NCI-H1092 treated with DMSO at 0.1 percent for 48 hours (cell line): Measurements from ENCODE around the gene MKKS.
"Not testable (repeated sequence)": the region's sequence is repeated elsewhere in the genome, so short reads cannot be mapped to it uniquely, and the experiment has no call there.

Experiments used
- DNase-seq: peaks from one replicate; lab custom pipeline; 2025; lab: John Stamatoyannopoulos, UW

MKKS gene

DNA sequence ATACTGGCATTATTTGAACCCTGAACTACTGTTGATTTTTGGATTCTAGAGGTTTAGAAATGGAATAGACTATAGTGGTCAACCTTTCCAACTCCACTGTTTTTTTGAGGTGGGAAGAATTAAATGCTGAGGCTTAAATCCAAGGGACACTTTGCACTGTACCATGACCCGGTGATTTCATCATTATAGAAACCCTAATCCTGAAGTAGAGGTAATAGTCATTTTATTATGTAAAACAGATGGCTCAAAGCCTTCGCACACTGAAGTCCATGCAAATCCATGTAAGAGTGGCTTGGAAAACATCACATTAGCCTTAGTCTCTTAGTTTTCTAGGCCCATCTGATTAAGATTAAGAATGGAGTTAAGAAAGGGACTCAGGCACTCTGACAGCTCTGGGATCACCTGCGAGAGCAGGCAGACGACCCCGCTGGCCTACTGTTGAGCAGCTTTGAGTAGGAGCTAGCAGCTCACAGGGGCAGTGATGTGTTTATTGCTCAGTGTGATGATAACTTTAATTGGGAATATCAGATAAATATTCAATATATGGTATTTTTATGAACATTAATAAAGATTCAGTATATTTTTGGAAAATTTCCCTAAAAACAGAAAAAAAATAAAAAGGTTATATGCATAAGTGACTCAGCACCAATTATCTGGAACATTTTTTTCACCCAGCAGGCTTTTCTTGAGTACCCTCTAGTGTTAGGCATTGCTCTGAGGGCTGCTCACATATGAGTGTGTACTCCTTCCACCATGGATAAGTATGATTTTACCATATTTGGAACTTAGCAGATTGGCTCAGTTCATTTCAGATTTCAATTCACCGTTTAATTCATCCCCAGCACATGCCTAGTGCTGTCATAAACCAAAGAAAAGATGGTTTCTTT, 14.5 kb upstream of the MKKS start:
- DNase-seq = no peak

DNA sequence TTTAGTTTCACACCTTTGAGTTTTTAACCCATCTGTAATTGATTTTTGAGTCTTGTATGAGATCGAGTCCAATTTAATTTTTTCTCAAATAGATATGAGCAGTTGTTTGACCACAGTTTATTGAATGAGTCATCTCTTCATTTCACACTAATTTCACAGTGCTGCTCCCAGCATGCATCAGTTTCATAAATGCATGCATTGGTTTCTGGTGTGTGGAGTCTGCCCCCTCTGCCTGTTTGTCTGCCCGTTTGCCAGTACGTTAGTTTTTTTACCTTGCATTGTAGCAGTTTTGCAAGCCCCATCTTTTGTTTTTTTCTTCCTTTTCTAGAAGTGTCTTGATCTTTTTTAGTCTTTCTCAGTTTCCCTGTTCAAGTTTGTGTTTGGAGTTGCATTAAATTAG, 13.0 kb upstream of the MKKS start:
- no peak for DNase-seq

DNA sequence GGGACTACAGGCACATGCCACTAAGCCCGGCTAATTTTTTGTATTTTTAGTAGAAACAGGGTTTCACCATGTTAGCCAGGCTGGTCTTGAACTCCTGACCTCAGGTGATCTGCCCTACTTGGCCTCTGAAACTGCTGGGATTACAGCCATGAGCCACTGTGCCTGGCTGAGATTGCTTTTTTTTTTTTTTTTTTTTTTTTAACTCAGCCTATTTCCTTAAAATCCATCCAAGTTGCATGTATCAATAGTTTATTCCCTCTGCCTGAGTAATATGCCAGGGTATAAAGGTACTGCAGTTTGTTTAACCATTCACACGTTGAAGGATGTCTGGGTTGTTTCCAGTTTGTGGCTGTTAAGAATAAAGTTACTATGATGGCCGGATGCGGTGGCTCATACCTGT, 11.7 kb upstream of the MKKS start:
- DNase-seq = no peak

DNA sequence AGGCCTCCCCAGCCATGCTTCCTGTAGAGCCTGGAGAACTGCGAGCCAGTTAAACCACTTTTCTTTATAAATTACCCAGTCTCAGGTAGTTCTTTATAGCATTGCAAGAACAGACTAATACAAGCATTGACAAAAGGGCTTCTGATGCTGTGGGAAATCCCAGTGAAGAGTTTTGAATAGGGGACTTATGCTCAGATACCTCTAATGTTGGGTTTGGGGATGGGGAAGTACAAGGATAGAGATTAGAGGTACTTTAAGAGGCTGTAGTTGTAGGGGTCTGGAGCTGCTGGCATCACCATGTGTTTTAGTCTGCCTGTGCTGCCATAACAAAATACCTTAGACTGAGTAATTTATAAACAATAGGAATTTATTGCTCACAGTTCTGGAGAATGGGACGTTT, 9.9 kb upstream of the MKKS start:
- DNase-seq = no peak

DNA sequence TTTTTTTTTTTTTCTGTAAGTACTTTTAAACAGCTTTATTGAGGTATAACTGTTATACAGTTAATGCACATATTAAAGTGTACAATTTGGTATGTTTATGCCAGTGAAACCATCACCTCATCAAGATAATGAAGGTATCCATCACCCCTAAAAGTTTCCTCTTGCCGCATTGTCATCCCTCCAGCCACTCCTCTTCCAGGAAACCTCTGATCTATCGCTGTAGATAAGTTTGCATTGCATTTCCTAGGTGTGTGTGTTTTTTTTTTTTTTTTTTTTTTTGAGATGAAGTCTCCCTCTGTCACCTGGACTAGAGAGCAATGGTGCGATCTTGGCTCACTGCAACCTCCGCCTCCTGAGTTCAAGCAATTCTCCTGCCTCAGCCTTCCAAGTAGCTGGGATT, 4.2 kb upstream of the MKKS start:
- no peak for DNase-seq

DNA sequence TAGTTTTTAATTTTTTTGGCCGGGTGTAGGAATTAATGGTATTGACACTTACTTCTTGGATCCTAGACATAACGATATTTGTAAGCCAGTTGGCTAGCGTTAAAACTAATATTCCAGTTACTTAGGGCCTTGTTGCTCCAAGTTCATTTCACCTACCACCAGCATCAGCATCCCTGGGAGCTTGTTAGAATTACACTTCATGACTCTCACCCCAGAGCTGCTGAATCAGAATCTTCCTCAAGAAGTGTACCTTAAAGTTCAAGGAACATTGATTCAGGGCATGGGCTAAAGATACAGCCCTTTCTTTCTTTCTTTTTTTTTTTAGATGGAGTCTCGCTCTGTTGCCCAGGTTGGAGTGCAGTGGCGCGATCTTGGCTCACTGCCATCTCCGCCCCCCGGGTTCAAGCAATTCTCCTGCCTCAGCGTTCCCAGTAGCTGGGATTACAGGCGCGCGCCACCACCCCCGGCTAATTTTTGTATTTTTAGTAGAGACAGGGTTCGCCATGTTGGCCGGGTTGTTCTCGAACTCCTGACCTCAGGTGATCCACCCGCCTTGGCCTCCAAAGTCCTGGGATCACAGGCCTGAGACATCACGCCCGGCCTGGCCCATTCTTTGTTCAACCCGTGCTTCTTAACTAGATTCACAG, 2.2 kb upstream of the MKKS start:
- DNase-seq = no peak

DNA sequence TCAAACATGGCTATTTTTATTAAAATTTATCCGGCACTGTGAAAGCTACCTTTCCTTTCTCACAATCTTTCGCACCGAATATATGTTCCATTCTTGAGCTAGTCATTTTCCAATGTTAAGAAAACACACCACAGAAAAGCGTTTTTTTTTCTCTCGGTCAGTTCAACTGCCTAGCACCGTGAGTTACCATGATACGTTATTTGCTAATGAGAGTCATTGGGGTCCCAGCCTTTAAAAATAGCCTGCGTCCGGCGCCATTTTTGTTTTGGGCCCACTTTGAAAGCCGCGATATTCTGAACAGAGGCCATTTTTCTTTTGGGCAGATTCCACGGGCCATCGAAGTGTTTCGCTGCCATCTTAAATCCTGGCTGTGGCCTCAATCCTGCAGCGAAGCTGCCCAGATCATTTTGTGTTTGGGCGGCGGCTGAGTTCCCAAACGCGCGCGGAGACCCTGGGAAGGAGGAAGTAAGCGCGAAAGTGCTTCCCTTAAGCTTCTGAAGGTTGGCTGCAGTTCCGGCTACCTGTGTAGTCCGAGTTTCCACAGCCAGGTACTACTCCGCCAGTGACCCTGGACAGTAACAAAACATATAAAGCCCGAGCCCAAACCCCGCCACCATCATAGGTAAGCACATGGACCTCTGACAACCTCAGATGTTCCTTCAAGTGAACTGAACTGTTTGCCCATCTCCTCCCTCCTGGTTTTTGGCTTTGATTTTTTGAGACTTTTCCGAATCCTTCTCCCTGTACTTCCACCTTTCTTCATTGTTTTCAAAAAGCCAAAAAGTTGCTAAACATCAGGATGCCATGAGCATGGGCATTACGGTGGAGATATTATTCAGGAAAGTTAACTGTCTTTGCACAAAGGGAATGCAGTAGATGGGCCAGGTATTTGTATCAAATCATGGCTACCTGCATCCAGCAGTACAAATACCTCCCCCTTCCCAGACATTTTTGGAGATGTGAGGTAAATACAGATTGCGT, 1.1 kb upstream of the MKKS start, which contains the start of gene SLX4IP:
TSS of gene SLX4IP (plus strand) at position 474 of the 981 bp plus-strand sequence. CDS start 22,900 bp downstream, outside the sequence.
- DNase-seq = peak; percentile 99

DNA sequence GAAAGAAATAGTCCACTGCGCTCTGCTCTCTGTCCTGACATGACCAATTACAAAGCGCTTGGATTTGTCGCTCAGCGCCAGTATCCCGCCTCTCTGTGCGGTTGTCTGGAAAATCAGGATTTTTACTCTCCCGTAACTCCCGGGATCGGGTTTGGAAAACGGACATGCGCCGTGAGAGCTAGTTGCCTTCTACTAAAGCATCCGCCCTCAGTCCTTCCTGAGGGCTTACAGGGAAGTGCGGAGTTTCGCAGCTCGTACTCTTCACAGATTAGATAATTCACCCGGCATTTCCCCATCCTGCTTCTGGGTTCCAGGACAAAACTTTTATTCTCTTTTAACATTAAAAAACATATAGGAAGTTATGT, 427 bp upstream of the MKKS start:
- DNase-seq = peak; percentile 98

DNA sequence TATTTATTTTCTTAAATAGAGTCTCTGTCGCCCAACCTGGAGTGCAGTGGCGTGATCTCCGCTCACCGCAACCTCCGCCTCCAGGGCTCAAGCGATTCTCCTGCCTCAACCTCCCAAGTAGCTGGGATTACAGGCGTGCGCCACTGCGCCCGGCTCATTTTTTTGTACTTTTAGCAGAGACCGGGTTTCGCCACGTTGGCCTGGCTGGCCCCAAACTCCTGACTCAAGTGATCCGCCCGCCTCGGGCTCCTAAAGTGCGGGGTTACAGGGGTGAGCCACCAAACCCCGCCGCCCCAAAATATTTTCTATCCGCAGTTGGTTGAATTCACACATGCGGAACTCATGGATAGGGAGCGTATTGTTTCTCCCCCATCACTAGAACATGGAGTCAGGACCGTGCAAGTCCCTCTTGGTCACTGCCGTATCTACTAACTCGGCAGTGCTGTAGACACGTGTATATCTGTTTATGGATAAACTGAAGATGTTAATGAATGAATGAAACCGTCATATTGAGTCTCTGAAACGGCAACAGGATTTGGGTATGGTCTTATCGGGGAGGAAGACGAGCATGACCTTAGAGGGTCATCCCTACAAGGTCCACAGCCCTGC, 904 bp downstream of the MKKS start:
- no peak for DNase-seq

DNA sequence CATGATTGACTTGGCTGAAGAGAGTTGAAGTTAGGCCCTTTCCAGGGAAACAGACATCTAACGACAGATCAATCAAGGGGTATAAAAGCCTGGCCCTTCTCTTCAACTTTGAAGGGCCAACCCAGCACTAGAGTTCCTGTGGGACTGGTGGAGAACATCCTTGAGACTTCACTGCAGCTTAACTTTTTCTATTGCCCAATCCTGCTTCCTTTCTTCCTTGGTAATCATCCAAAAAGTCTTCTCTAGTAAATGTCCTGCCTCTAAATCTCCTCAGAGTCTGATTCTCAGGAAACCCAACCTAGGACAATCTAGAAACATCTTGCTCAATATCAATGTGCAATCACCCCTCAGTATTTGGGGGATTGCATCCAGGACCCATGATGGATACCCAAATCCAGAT, 1.9 kb downstream of the MKKS start:
- no peak for DNase-seq

DNA sequence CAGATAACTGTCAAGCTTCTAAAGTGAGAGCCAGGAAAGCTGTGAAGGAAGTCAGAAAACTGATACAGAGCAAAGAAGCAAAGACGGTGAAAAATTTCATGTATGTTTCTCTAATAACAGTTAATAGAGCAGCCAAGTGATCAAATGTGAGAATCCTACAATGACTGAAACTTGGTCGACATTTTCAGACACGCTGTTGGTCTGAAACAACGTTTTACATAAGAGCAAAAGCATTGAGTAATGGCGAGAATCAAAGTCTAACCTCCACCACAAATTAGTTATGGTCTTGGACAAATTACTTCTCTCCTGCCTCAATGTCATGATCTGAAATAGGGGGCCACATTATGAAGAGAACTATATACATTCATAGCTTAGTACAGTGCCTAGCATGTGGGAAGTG, 3.3 kb downstream of the MKKS start:
- no peak for DNase-seq

DNA sequence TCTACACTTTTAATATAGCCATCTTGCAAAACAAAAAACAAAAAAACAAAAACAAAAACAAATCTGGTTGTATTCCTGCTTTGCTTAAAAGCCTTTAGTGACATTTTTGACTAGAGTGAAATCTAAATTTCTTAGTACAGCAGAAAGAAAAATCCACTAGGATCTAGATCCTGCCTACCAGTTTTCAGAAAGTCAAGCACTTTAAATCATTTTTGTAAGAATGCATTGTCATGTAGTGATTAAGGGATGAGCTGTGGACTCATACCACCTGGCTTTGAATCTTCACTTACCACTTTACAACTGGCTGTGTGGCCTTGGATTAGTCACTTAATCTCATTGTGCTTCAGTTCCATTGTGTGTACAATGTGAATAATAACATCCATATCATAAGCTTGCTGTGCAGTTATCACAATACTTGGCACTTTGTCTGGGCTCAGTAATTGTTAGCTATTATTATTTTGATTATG, 4.0 kb downstream of the MKKS start:
- DNase-seq = no peak

DNA sequence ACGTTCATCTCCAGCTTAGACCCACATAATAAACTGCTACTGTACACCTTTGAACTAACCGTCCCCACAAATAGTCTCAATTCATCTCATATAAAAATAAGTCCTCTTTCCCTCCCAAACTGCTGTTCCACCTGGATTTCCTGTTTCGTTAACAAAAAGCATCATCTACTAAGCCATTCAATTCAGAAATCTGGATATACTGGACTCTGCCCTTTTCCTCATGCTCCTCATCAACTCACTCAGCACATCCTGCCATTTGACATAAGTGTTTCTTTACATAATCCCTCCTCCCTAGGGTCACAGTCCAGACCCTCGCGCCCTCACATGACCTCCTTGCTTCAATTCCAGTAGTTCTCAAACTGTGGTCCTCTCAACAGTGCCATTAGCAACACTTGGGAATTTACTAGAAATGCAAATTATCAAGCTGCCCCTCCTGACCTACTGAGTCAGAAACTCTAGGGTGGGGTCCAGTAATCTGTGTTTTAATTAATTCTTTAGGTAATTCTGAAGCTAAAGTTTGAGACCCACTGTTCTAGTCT, 4.5 kb downstream of the MKKS start:
- DNase-seq = no peak

DNA sequence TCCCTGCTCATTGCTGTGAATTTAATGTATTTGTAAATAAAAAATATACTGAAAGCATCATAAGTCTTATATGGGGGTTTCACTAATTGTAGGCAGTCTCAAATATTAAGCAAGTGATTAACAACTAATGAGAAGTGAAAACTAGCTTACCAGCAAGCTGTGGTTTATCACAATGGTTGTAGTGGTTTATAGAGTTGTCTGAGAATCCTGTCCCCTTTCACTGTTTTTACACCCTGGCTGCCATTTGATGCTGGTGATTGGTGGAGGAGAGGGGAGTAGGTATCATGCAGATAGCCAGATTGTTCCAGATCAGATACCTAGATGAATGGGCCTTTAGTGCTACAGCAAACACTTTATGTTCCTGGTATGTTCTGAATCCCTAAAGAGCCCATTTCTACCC, 6.0 kb downstream of the MKKS start:
- no peak for DNase-seq

DNA sequence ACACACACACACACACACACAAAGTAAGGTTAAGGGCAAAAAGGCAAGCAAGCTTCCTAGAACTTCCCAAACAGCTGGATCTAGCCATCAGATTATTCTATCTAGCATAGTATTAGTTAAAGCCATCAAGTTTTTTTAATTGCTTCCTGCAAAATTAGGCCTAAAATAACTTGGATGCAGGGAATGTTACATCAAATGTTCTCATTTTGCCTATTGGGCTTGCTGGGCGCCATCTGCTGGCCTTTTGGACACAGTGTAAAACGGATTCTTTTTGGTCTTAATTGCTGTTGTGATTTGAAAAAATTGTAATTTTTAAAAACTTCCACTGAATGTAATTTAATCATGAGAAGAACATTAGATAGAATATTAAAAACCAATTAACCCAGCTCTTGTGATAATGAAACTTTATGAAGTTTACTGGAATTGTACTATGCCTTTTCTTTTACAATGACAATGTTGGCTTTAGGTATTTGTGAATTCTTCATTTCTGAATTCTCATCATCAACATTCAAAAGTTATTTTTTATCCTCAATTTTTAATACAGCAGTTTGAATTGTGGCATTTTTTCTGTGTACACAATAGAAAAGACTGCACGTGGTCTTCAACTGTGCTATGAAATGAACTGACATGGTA, 6.8 kb downstream of the MKKS start:
- DNase-seq = peak; percentile 20

DNA sequence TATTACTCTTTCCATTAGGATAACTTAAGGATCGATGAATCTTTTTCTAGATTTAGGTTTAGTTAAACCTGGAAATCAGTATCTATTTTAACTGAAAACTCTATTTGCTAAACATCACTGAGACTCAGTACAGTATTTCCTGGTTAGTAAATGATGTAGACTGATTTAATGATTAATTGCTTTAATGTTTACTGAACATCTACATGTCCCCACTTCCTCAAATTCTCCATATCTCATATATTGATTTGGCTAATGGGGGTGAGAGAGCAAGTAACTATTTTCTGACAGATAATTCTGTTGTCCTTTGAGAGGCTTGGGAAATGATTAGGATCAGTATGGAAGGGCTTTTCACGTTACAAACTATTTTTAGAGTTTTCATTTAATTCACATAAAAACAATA, 10.3 kb downstream of the MKKS start:
- no peak for DNase-seq

DNA sequence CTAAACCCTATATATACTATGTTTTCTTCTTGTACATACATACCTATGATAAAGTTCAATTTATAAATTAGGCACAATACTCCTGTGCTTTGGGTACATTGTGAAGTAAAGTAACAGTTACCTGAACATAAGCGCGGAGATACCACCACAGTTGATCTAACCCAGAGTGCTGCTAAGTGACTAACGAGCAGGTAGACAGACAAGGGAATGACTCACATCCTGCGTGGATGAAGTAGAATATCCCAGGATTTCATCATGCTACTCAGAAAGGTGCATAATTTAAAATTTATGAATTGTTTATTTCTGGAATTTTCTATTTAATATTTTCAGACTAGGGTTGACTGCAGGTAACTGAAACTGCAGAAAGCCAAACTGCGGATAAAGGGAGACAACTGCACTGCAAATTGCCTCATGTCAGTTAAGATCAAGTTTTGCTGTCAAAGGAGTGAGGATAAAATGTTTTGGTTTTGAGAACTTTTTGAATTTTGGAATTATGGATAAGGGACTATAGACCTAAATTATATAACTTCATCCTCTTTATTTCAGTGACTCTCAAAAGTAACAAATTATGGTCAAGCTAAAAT, 14.4 kb downstream of the MKKS start:
- DNase-seq = no peak

DNA sequence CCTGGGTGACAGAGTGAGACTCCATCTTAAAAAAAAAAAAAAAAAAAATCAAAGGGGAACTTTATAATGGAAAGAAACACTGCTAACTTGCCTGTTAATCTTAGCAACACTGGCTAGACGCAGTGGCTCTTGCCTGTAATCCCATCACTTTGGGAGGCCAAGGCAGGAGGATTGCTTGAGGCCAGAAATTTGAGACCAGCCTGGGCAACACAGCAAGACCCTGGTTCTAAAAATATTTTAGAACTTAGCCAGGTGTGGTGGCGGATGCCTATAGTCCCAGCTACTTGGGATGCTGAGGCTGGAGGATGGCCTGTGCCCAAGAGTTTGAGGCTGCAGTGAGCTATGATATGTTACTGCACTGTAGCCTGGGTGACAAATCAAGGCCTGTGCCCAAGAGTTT, 16.8 kb downstream of the MKKS start:
- not testable (repeated sequence) for DNase-seq

DNA sequence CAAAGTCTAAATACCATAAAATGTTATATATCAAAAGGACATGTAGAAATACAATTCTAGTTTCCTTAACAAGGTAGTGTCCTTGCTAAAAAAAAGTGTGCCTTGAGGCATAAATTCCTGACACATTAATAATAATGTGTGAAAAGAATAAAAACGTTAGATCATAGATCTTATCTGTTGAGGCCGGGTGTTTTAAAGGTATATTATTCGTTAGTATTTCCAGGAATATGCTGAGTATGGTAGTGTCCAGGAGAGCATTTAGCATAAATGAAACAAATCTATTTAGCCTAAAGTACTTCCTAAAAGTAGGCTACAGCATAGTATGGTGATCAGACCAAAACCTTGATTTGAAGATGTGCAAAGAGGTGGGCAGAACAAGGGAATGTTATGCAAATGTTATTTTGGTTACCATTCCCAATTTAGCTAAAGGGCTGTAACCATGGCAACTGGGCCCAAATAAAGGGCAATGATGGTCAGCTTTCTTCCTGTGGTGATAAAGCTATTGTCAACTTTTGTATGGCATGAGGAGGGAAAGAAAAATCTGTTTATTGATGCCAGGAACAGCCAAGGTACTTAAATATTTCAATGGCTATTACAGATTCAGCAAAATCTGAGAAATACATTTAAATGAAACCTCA, 18.9 kb downstream of the MKKS start:
- DNase-seq = no peak
